Posterior cingulate gyrus (tissue), 11 donors: ENCODE results near the gene SETBP1.
A peak's percentile ranks its signal among the peaks of the same experiment; 100 is the strongest.

ENCODE experiments used
- DNase-seq, 10 donors: peaks; one replicate each; pipeline versions ENCODE4 v3.0.0 to v3.0.0-alpha.2; 2020 to 2021; ENCODE audit warnings: mixed read lengths in 3 of 10
- intact Hi-C: fragments of 100-400 bp; cut with DNase I; formaldehyde crosslinking; loops from one replicate; pipeline ENCODE4 v1.15.1; 2023

Gene SETBP1

GRCh38 chr18:44748582-44748981 is 67.9 kb downstream of the SETBP1 start:
- DNase-seq: no peak
- intact Hi-C loops: no loop called here

GRCh38 chr18:44750774-44751173 is 70.1 kb downstream of the SETBP1 start:
- no peak for DNase-seq
- intact Hi-C loops: no loop called here

GRCh38 chr18:44754567-44754966 is 73.9 kb downstream of the SETBP1 start:
- DNase-seq: no peak
- intact Hi-C loops: no loop called here

- intact Hi-C loops: no loop called here
These were observed 78.4 kb downstream of the SETBP1 start for GRCh38 chr18:44758861-44759631.

GRCh38 chr18:44759925-44760342 is 79.2 kb downstream of the SETBP1 start:
- intact Hi-C loops: no loop called here

More at GRCh38 chr18:44758861-44759631, 78.4 kb downstream of the SETBP1 start:
- DNase-seq: no peak

GRCh38 chr18:44761812-44762211 is 81.1 kb downstream of the SETBP1 start:
- intact Hi-C loops: no loop called here
- no peak for DNase-seq

More at GRCh38 chr18:44759925-44760342, 79.2 kb downstream of the SETBP1 start:
- DNase-seq: no peak

GRCh38 chr18:44763327-44763726 is 82.6 kb downstream of the SETBP1 start:
- intact Hi-C loops: no loop called here
- no peak for DNase-seq

- intact Hi-C loops: no loop called here
- DNase-seq: no peak
These were observed 84.2 kb downstream of the SETBP1 start for GRCh38 chr18:44764863-44765262.

- DNase-seq: no peak
- intact Hi-C loops: no loop called here
These were observed 84.8 kb downstream of the SETBP1 start for GRCh38 chr18:44765456-44765855.

- intact Hi-C loops: no loop called here
- no peak for DNase-seq
These were observed 85.8 kb downstream of the SETBP1 start for GRCh38 chr18:44766450-44766849.

GRCh38 chr18:44767807-44768206 is 87.1 kb downstream of the SETBP1 start:
- intact Hi-C loops: no loop called here

GRCh38 chr18:44770641-44771040 is 90.0 kb downstream of the SETBP1 start:
- DNase-seq: no peak
- intact Hi-C loops: no loop called here

More at GRCh38 chr18:44767807-44768206, 87.1 kb downstream of the SETBP1 start:
- no peak for DNase-seq

GRCh38 chr18:44771572-44771955 is 90.9 kb downstream of the SETBP1 start:
- no peak for DNase-seq
- intact Hi-C loops: no loop called here

GRCh38 chr18:44771956-44772917 is 91.5 kb downstream of the SETBP1 start:
- intact Hi-C loops: no loop called here
- DNase-seq: no peak

GRCh38 chr18:44773640-44774155 is 93.0 kb downstream of the SETBP1 start:
- DNase-seq: no peak
- intact Hi-C loops: no loop called here

GRCh38 chr18:44774191-44774590 is 93.5 kb downstream of the SETBP1 start:
- intact Hi-C loops: no loop called here
- DNase-seq: no peak

- intact Hi-C loops: no loop called here
- DNase-seq: peak in 2 of 10 donors; percentile 67 to 72
These were observed 96.9 kb downstream of the SETBP1 start for GRCh38 chr18:44777457-44778192.

- no peak for DNase-seq
- intact Hi-C loops: no loop called here
These were observed 98.1 kb downstream of the SETBP1 start for GRCh38 chr18:44778788-44779187.

- intact Hi-C loops: no loop called here
- peak in 1 of 10 donors; percentile 73 for DNase-seq
These were observed 99.1 kb downstream of the SETBP1 start for GRCh38 chr18:44779753-44780292.

GRCh38 chr18:44781886-44782285 is 101.2 kb downstream of the SETBP1 start:
- no peak for DNase-seq
- intact Hi-C loops: no loop called here
